ENCODE measurements around the gene KCNJ12. TPM values are rescaled to one million over a fixed set of nuclear protein-coding genes. Genes with fewer than 3 reads are reported as not detected.

Gene KCNJ12
- total RNA-seq, 1 experiment from 2014 or later: 2.3 TPM

DNA sequence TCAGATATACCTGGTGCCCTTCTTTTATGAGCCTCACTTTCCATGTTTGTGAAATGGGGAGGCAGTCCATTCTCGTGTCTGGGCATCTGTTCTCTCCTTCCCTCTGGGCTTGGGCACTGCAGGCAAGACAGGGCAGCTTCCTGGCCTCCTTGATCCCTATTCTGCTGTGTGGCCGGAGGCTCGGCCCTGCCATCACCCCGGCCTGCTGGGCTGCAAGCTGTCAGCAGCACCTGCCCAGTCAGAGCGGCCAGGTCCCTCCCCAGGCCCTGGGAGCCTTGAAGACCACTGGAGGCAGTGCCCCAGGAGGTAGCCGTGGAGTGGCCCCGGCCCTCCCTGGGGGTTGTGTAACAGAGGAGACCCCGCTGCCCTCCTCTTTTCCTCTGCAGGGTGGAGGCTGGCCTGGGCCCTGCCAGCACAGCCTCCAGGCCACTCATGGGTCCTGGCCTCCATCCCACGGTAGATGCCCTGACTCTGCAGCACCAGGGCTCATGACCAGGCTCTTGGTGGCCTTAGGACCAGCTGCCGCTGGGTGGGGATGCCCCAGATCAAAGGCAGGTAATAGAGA lies 9.2 kb downstream of the KCNJ12 start:
- Mint-ChIP-seq H3K36me3 (no peaks in the 10 kb centered on the region), H3K9me3 (no peaks in the 10 kb centered on the region), H3K27ac (no peak overlapping the region), H3K4me3 (no peak overlapping the region), H3K4me1 (no peaks in the 10 kb centered on the region; the same call in 1 of the 2 replicates), H3K27me3 (ENCODE audit: low read depth) (no peaks in the 10 kb centered on the region)
- no peak for TF ChIP-seq RORB (CRISPR knock-in tag; IDR thresholded peaks at IDR 0.05)
- no peak for TF ChIP-seq ZNF263 (CRISPR knock-in tag; IDR thresholded peaks at IDR 0.05; ENCODE audit: low read depth)
- no peak for TF ChIP-seq SOX15 (CRISPR knock-in tag; IDR thresholded peaks at IDR 0.05)
- TF ChIP-seq NR2C2 (CRISPR knock-in tag; IDR thresholded peaks at IDR 0.05): no peak
- TF ChIP-seq ATF6 (CRISPR knock-in tag; IDR thresholded peaks at IDR 0.05): no peak
- TF ChIP-seq ESRRA (CRISPR knock-in tag; IDR thresholded peaks at IDR 0.05; ENCODE audit: borderline replicate concordance): no peak
- TF ChIP-seq, protein P1, sequence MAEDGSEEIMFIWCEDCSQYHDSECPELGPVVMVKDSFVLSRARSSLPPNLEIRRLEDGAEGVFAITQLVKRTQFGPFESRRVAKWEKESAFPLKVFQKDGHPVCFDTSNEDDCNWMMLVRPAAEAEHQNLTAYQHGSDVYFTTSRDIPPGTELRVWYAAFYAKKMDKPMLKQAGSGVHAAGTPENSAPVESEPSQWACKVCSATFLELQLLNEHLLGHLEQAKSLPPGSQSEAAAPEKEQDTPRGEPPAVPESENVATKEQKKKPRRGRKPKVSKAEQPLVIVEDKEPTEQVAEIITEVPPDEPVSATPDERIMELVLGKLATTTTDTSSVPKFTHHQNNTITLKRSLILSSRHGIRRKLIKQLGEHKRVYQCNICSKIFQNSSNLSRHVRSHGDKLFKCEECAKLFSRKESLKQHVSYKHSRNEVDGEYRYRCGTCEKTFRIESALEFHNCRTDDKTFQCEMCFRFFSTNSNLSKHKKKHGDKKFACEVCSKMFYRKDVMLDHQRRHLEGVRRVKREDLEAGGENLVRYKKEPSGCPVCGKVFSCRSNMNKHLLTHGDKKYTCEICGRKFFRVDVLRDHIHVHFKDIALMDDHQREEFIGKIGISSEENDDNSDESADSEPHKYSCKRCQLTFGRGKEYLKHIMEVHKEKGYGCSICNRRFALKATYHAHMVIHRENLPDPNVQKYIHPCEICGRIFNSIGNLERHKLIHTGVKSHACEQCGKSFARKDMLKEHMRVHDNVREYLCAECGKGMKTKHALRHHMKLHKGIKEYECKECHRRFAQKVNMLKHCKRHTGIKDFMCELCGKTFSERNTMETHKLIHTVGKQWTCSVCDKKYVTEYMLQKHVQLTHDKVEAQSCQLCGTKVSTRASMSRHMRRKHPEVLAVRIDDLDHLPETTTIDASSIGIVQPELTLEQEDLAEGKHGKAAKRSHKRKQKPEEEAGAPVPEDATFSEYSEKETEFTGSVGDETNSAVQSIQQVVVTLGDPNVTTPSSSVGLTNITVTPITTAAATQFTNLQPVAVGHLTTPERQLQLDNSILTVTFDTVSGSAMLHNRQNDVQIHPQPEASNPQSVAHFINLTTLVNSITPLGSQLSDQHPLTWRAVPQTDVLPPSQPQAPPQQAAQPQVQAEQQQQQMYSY (CRISPR knock-in tag; IDR thresholded peaks at IDR 0.05): no peak
- no peak for TF ChIP-seq NFATC4 (CRISPR knock-in tag; IDR thresholded peaks at IDR 0.05)
- no peak for TF ChIP-seq TEAD1 (CRISPR knock-in tag; IDR thresholded peaks at IDR 0.05)
- TF ChIP-seq ZNF416 (CRISPR knock-in tag; IDR thresholded peaks at IDR 0.05): no peak
- CTCF ChIA-PET: interaction anchor here (0.7 kb wide), 1 partner anchor 169 kb away, joined by 4 read pairs; no protein-coding TSS in a partner anchor
- POLR2A ChIA-PET: interaction anchor here (0.5 to 0.7 kb wide), 2 partner anchors 12 to 34 kb away, joined by 3 to 4 read pairs; no protein-coding TSS in a partner anchor
- DNase-seq (ENCODE audit: low spot score) (no peak), ATAC-seq (no peak)

DNA sequence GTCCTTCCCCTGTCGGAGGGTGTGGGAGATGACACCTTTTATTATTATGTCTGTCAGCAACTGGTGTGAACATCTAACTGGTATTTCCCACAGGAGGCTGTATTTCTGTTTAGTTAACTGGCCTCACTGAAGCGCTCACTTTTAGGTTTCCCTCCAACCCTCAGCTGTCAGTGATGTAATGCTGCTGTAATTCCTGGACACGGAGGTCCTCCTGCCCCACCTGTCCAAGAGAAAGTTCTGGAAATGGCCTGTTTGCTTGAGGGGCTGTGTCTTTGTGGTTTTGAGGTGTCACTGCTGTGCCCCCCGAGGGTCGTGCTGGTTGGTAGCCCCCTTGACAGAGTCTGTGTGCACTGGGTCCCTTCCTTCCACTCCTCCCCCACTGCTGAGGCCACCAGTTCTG lies 11.5 kb downstream of the KCNJ12 start:
- no peaks in the 10 kb centered on the region; the same call in 1 of the 2 replicates for H3K4me1 Mint-ChIP-seq
- ChIA-PET CTCF (interaction anchor here (0.6 to 0.7 kb wide), 2 partner anchors 18 to 91 kb away, joined by 4 to 5 read pairs; no protein-coding TSS in a partner anchor), POLR2A (no interaction called here)

More for the DNA sequence above, 11.5 kb downstream of the KCNJ12 start:
- ATAC-seq: no peak
- no peaks in the 10 kb centered on the region for H3K9me3 Mint-ChIP-seq
- TF ChIP-seq USF2 (CRISPR knock-in tag; IDR thresholded peaks at IDR 0.05): no peak
- TF ChIP-seq, protein P2, sequence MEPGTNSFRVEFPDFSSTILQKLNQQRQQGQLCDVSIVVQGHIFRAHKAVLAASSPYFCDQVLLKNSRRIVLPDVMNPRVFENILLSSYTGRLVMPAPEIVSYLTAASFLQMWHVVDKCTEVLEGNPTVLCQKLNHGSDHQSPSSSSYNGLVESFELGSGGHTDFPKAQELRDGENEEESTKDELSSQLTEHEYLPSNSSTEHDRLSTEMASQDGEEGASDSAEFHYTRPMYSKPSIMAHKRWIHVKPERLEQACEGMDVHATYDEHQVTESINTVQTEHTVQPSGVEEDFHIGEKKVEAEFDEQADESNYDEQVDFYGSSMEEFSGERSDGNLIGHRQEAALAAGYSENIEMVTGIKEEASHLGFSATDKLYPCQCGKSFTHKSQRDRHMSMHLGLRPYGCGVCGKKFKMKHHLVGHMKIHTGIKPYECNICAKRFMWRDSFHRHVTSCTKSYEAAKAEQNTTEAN (CRISPR knock-in tag; IDR thresholded peaks at IDR 0.05): no peak
- no peak for TF ChIP-seq AFF4 (CRISPR knock-in tag; IDR thresholded peaks at IDR 0.05; ENCODE audit: borderline replicate concordance)
- no peak for TF ChIP-seq NR3C1 (CRISPR knock-in tag; conservative IDR thresholded peaks at IDR 0.05; ENCODE audit: low read depth)
- no peak for TF ChIP-seq ZNF425 (CRISPR knock-in tag; conservative IDR thresholded peaks at IDR 0.05)
- no peak for TF ChIP-seq FOXP1 (CRISPR knock-in tag; IDR thresholded peaks at IDR 0.05; ENCODE audit: borderline replicate concordance)
- TF ChIP-seq, protein P3, sequence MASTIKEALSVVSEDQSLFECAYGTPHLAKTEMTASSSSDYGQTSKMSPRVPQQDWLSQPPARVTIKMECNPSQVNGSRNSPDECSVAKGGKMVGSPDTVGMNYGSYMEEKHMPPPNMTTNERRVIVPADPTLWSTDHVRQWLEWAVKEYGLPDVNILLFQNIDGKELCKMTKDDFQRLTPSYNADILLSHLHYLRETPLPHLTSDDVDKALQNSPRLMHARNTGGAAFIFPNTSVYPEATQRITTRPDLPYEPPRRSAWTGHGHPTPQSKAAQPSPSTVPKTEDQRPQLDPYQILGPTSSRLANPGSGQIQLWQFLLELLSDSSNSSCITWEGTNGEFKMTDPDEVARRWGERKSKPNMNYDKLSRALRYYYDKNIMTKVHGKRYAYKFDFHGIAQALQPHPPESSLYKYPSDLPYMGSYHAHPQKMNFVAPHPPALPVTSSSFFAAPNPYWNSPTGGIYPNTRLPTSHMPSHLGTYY (CRISPR knock-in tag; IDR thresholded peaks at IDR 0.05): no peak
- no peak for TF ChIP-seq GABPB1 (CRISPR knock-in tag; IDR thresholded peaks at IDR 0.05)
- TF ChIP-seq KAT7 (CRISPR knock-in tag; IDR thresholded peaks at IDR 0.05; ENCODE audit: borderline replicate concordance): no peak
- no peak for DNase-seq (ENCODE audit: low spot score)
- no peaks in the 10 kb centered on the region for H3K27me3 Mint-ChIP-seq (ENCODE audit: low read depth)
- H3K27ac Mint-ChIP-seq: no peak overlapping the region
- no peak overlapping the region for H3K4me3 Mint-ChIP-seq
- no peaks in the 10 kb centered on the region for H3K36me3 Mint-ChIP-seq
